Left ventricle myocardium inferior (tissue), 1 donor: Measurements from ENCODE around the gene SLC26A2. TPM values are rescaled to one million over a fixed set of nuclear protein-coding genes. Genes with fewer than 3 reads are reported as not detected.

Experiments used
- DNase-seq: peaks from one replicate; pipeline ENCODE4 v3.0.0-alpha.2; 2020
- H3K27ac ChIP-seq: fragments of 200-600 bp; replicated peaks from 2 replicates; pipeline ENCODE4 v1.8.0; 2021
- H3K27me3 ChIP-seq: fragments of 200-600 bp; 2 replicates; pipeline ENCODE4 v1.8.0; 2021; ENCODE audit warnings: low read depth
- H3K36me3 ChIP-seq: fragments of 200-600 bp; 2 replicates; pipeline ENCODE4 v1.8.0; 2021
- H3K4me1 ChIP-seq: fragments of 200-600 bp; 2 replicates; pipeline ENCODE4 v1.8.0; 2021
- H3K4me3 ChIP-seq: fragments of 200-600 bp; 2 replicates; pipeline ENCODE4 v1.8.0; 2021; ENCODE audit warnings: mild to moderate bottlenecking, moderate library complexity
- H3K9me3 ChIP-seq: fragments of 200-600 bp; replicated peaks from 2 replicates; pipeline ENCODE4 v1.8.0; 2021
- intact Hi-C: fragments of 100-400 bp; cut with micrococcal nuclease; formaldehyde crosslinking; loops from one replicate; pipeline ENCODE4 v1.11.0; 2022
- total RNA-seq: library from RNA; stranded (reverse); fragmentation: NEBNext Ultra II Directional; extraction: Animal tissue kit (Norgen Biotek cat#: 25700); gene quantifications from one replicate; pipeline ENCODE4 v1.2.1, GENCODE V29; 2021
- TF ChIP-seq, protein P1 (sequence below): fragments of 200-600 bp; IDR thresholded peaks from 2 replicates; pipeline ENCODE4 v1.8.0; 2021; ENCODE audit warnings: antibody characterized with exemption, mild to moderate bottlenecking, borderline replicate concordance
- donor health status: DM: no; HTN: yes; CAD: no; lungs with severe emphysema.

Gene SLC26A2
- total RNA-seq, 1 donor from 2014 or later, result 4.1 TPM

- Histone ChIP-seq H3K4me3 (peak within 1 kb of the TSS; percentile 97), H3K9me3 (no peaks in the 10 kb centered on the region), H3K27ac (peak within 1 kb of the TSS; percentile 95), H3K27me3 (no peaks in the 10 kb centered on the region), H3K4me1 (peaks cover 50% of the 10 kb centered on the region), H3K36me3 (peaks cover 16% of the 10 kb centered on the region)
- intact Hi-C loops, result no loop called here
- peak; percentile 92 for DNase-seq
- TF ChIP-seq, protein P1, sequence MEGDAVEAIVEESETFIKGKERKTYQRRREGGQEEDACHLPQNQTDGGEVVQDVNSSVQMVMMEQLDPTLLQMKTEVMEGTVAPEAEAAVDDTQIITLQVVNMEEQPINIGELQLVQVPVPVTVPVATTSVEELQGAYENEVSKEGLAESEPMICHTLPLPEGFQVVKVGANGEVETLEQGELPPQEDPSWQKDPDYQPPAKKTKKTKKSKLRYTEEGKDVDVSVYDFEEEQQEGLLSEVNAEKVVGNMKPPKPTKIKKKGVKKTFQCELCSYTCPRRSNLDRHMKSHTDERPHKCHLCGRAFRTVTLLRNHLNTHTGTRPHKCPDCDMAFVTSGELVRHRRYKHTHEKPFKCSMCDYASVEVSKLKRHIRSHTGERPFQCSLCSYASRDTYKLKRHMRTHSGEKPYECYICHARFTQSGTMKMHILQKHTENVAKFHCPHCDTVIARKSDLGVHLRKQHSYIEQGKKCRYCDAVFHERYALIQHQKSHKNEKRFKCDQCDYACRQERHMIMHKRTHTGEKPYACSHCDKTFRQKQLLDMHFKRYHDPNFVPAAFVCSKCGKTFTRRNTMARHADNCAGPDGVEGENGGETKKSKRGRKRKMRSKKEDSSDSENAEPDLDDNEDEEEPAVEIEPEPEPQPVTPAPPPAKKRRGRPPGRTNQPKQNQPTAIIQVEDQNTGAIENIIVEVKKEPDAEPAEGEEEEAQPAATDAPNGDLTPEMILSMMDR, result no peak
Measured at GRCh38 chr5:150000256-150000989, 39.9 kb downstream of the SLC26A2 start, which contains the start of the genes HMGXB3 and TIGD6. Gene HMGXB3 (plus strand): TSS chr5:150000739. CDS start chr5:150004853, 4,114 bp downstream. Gene TIGD6 (minus strand): TSS chr5:150000654. CDS start chr5:149996348, 4,306 bp downstream.

DNA sequence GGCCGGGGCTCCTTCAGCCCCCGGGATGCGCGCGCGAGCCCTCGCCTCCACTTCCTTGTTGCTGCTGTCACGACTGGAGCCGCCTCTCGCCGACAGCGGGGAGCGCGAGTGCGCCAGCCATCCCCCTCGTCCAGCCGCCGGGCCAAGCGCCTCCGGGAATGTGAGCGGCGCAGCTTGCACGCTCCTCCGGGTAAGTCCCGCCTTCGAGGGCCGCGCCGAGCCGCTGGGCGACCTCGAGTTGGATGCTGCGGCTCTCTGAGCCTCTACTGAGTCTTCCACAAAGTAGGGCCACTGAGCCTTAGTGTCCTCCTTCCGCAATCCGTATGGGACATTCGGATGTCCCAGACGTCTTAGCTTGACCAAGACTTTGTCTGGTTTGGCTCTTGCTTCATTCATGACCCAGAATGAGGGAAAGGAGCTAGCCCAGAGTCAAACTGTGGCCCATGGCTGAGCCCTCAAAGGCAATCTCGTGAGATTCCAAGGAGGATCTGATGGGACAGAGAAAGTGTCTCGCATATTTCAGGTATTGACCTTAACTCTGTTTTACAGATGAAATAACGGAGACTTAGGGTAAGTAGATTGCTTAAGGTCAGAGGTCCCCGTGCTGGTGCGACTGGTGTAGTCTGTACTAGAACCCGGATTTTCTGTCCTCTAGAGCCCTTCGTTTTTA is 40.6 kb downstream of the SLC26A2 start:
- Histone ChIP-seq H3K27ac (peak overlapping the region; percentile 95), H3K4me1 (peaks cover 50% of the 10 kb centered on the region), H3K27me3 (no peaks in the 10 kb centered on the region), H3K36me3 (peaks cover 16% of the 10 kb centered on the region), H3K9me3 (no peaks in the 10 kb centered on the region), H3K4me3 (peak overlapping the region; percentile 97)
- peak; percentile 32 for DNase-seq
- intact Hi-C loops, result no loop called here
- TF ChIP-seq, protein P1, result no peak

DNA sequence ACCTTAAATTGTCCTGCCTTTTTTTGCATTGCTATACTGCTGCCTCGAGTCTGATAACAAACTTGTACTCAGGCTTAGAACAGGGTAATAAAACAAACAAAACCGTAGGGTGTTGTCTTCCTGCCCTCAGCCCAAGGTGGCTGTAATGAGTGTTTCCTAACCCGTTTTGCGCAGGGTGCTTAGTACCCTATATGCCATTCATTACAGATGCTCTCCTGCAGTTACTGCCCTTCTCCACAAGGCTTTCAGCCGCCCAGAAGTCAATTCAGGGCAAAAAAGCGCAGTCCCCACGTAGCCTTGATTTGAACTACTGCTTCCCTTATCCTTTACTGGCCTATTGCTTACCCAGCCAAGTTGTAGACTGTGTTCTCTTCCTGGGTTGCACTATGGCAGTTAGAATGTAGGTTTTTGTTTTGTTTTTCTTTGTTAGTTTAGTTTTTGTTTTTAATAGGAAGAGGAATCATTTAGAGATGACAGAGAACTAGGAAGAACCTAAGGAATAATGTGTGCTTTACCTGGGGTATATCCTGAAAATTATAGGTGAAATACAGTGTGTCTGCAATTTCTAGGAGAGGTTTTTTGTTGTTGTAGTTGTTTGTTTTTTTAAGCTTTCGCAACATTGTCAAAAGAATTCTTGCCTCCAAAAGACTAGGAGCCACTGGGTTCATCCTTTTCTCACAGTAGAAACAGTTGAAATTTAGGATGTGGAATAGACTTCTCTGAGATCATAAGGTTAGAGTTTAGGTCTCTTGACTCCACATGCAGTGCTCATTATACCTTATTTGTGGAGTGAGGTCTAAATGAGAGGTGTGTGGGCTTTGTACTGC is 41.3 kb downstream of the SLC26A2 start:
- Histone ChIP-seq H3K4me1 (peaks cover 50% of the 10 kb centered on the region), H3K36me3 (peaks cover 24% of the 10 kb centered on the region), H3K27me3 (no peaks in the 10 kb centered on the region), H3K27ac (peak overlapping the region; percentile 95), H3K9me3 (no peaks in the 10 kb centered on the region), H3K4me3 (peak overlapping the region; percentile 97)
- TF ChIP-seq, protein P1, result peak; percentile 71
- intact Hi-C loops, result no loop called here
- no peak for DNase-seq

GRCh38 chr5:150006318-150006717 is 45.8 kb downstream of the SLC26A2 start:
- no peak overlapping the region for H3K27ac ChIP-seq
- no peaks in the 10 kb centered on the region for H3K27me3 ChIP-seq
- TF ChIP-seq, protein P1, result no peak
- intact Hi-C loops, result no loop called here
- H3K4me1 ChIP-seq, result peaks cover 39% of the 10 kb centered on the region
- H3K36me3 ChIP-seq, result peaks cover 65% of the 10 kb centered on the region
- H3K4me3 ChIP-seq, result no peak overlapping the region
- DNase-seq, result no peak
- no peaks in the 10 kb centered on the region for H3K9me3 ChIP-seq

DNA sequence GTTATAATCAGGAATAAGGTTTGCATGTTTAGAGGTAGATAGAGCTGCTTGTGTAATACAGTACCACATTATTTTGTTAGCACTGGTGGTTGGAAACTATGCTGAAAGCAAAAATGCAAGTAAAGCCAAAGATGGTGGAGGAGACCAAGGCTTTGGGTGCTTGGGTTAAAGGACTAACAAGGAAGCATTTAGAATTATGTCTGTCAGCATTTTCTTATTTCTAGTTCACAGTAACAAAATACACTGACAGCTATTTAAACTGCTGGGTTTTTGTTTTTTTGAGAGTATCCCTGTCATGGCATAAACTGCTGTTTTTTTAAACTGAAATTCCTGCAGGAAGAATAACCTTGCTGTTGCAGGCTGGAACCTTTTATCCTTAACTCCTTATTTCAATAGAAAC is 46.5 kb downstream of the SLC26A2 start:
- H3K4me1 ChIP-seq, result peaks cover 32% of the 10 kb centered on the region
- H3K36me3 ChIP-seq, result peaks cover 72% of the 10 kb centered on the region
- no peak overlapping the region for H3K4me3 ChIP-seq
- no peaks in the 10 kb centered on the region for H3K27me3 ChIP-seq
- H3K9me3 ChIP-seq, result no peaks in the 10 kb centered on the region
- intact Hi-C loops, result no loop called here
- no peak for DNase-seq
- TF ChIP-seq, protein P1, result no peak
- no peak overlapping the region for H3K27ac ChIP-seq
